Inflammatory macrophage treated with lipopolysaccharide for 4 hours (primary cell): ENCODE data around the gene CCDC33.

Experiments used
- DNase-seq: peaks from one replicate; pipeline ENCODE4 v3.0.0-alpha.2; 2020

The CCDC33 gene

DNA sequence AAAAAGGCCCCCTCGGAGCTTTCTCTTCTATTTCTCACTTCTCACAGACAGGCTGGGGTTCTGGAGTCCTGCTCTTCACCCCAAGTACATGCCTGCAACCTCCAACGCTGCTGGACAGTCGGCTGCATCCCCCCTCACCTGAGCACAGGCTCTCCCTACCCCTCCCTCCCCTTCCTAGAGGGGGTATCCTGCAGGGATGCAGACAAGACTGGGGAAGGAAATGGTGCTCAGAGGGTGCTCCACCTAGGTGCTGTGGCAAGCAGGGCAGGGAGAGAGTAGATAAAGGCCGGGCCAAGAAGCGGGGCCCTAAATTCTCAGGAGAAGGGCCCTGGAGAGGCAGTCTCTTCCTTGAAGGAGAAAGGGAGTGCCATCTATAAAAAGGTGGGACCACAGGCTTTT lies 26.6 kb upstream of the CCDC33 start:
- no peak for DNase-seq

GRCh38 chr15:74209997-74210671 lies 26.0 kb upstream of the CCDC33 start:
- DNase-seq = no peak

DNA sequence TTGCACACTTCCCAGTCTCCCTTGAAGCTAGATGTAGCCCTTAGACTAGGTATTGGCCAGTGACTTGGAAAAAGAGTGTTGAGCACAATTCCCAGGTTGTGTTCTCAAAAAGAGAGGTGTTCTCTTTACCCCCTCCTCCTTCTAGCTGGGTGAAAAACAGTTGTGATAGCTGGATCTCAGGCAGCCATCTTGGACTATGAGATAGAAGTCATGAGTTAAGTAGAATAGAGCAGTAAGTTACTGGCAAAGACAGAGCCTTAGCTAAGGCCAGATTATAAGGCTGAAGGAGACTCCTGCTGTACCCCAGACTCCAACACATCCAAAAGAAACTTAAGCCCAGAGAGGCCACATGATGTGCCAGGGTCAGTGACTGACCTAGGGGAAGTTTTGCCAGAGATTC lies 25.4 kb upstream of the CCDC33 start:
- no peak for DNase-seq

GRCh38 chr15:74211656-74212055 lies 24.5 kb upstream of the CCDC33 start:
- no peak for DNase-seq

GRCh38 chr15:74212494-74212893 lies 23.6 kb upstream of the CCDC33 start:
- DNase-seq = no peak

GRCh38 chr15:74213858-74214284 lies 22.3 kb upstream of the CCDC33 start:
- no peak for DNase-seq

DNA sequence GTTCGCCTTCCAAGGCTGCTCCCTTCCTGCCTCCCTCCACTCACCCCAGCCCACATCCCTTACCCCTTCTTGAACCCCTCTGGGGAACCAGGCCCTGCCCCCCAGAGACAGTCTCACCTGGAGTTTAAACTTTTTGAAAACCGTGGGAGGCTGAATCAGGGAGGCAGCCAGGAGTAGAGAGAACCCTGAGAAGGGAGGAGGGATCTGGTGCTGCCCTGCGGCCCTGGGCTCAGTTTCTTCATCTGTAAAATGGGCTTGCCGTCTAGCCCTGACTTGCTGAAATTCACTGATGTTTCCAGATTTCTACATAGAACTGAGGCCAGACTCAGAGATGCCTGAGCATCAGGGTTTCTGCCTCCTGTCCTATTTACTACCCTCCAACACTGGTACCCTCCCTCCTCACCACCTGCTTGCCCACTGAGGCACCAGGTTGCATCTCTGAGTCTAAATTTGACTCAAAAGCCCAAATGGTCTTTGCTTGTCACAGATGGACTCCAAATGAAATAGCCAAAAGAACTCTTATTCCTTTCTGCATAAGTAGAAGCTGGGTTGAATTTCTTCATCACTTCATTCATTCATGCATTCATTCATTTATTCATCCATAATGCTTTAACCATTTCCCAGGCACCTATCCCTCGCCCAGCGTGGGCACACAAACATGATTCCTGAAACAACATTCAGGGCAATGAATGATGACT lies 21.7 kb upstream of the CCDC33 start:
- no peak for DNase-seq

GRCh38 chr15:74215958-74216357 lies 20.2 kb upstream of the CCDC33 start:
- no peak for DNase-seq

GRCh38 chr15:74216949-74217348 lies 19.2 kb upstream of the CCDC33 start:
- no peak for DNase-seq

GRCh38 chr15:74217907-74218885 lies 17.9 kb upstream of the CCDC33 start:
- DNase-seq = no peak

GRCh38 chr15:74220475-74221248 lies 15.5 kb upstream of the CCDC33 start:
- DNase-seq = no peak

- no peak for DNase-seq
Measured at GRCh38 chr15:74221399-74222239, 14.5 kb upstream of the CCDC33 start.

GRCh38 chr15:74222240-74223119 lies 13.6 kb upstream of the CCDC33 start:
- DNase-seq = no peak

GRCh38 chr15:74225928-74226327 lies 10.2 kb upstream of the CCDC33 start:
- DNase-seq = no peak

- no peak for DNase-seq
Measured at GRCh38 chr15:74226761-74227540, 9.2 kb upstream of the CCDC33 start.

DNA sequence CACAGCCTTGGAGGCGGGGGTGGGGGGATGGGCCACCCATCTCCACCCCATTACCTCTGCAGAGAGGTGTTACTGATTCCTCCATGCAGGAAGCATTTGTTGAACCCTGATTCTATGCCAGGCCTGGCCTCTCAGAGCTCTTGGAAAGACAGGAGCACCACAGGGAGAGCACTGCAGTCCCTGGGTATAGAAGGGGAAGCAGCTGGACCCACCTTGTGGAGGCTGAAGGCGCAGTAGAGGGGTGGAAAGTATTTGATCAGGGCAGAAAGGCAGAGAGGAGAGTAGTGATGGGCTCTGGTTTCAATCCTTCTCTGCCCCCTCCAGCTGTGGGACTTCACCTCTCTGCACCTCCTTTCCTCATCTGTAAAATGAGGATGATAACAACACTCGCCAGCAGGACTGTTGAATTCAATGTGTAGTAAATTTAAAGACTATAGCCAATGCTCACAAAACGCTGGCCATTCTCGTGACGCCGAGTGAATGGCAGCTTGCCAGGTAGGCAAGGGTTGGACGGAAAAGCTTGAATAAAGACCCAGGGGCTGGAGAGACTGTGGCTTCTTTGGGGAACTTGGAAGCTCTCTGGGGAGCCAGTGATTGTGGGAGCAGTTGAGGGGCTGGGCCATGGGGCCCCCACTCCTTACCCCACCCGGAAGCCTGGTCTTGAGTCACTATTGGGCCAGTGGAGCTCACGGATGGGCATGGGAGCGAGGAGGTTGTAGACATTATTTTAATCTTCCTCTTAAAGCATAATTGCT lies 8.0 kb upstream of the CCDC33 start:
- DNase-seq = no peak

DNA sequence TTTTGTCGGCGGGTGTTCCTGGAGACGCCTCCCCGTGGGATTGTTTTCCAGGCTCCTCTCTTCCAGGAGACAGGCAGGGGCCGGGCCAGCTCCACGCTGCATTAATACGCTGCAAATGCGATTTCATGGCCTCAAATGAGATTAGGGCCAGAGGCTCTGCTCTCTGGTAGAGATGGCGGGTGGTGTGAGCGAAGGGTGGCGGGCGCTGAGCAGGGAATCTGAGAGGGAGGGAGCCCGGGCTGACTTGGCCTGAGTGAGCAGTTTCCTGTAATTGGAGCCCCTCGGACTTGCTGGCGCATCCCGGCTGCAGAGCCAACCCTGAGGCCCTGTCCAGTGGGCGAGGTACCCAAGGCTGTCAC lies 7.4 kb upstream of the CCDC33 start:
- no peak for DNase-seq

- no peak for DNase-seq
Measured at GRCh38 chr15:74229686-74230085, 6.4 kb upstream of the CCDC33 start.

- DNase-seq = no peak
Measured at GRCh38 chr15:74231475-74231874, 4.7 kb upstream of the CCDC33 start.
